HEK293 (cell line): ENCODE results near the gene IST1.

Experiments used
- CTCF ChIA-PET: fragments of 350-600 bp; formaldehyde crosslinking; extraction: SDS; loops from one replicate; lab custom pipeline; 2021; ENCODE audit warnings: antibody characterized with exemption; lab: Yijun Ruan, JAX
- POLR2A ChIA-PET: fragments of 300-600 bp; formaldehyde crosslinking; extraction: SDS; loops from one replicate; lab custom pipeline; 2020; ENCODE audit warnings: antibody characterized with exemption, inconsistent platforms; lab: Yijun Ruan, JAX
- H3K27ac ChIP-seq: fragments of 200-500 bp; sonication (Bioruptor generic); 2 replicates; pipeline ENCODE4 v1.5.1; 2014; ENCODE audit warnings: low read depth, low read length, control low read depth, inconsistent platforms; ENCODE audit errors: extremely low read depth
- H3K36me3 ChIP-seq, 2 experiments: fragments of 200-500 bp in 1 of 2; sonication (Bioruptor generic) in 1 of 2; 1 replicate in 1 of 2; 2 replicates in 1 of 2; pipeline ENCODE4 v1.5.1; 2014 to 2017; ENCODE audit warnings: inconsistent platforms in 2 of 2, low read length in 2 of 2; ENCODE audit not compliant: control insufficient read depth in 2 of 2, insufficient read depth in 1 of 2
- H3K4me1 ChIP-seq: fragments of 200-500 bp; sonication (Bioruptor generic); 2 replicates; pipeline ENCODE4 v1.5.1; 2014; ENCODE audit warnings: mild to moderate bottlenecking, low read length, inconsistent platforms; ENCODE audit not compliant: control insufficient read depth, insufficient read depth
- H3K4me3 ChIP-seq: 2 replicates; pipeline ENCODE4 v1.5.1; 2011; ENCODE audit warnings: low read depth, mild to moderate bottlenecking, control low read depth, low read length, moderate library complexity
- H3K9me3 ChIP-seq: fragments of 200-500 bp; sonication (Bioruptor generic); 2 replicates; pipeline ENCODE4 v1.5.1; 2014; ENCODE audit warnings: low read depth, low read length, inconsistent platforms; ENCODE audit not compliant: control insufficient read depth, insufficient read depth
- ZNF121 ChIP-seq: fragments of 450-650 bp; formaldehyde crosslinking; IDR thresholded peaks from 2 replicates; pipeline ENCODE4 v1.5.1; 2016; ENCODE audit warnings: missing biosample characterization, missing genetic modification characterization
- ZNF169 ChIP-seq: fragments of 450-650 bp; formaldehyde crosslinking; IDR thresholded peaks from 2 replicates; pipeline ENCODE4 v1.5.1; 2016; ENCODE audit warnings: missing biosample characterization, missing genetic modification characterization
- ZNF416 ChIP-seq: fragments of 450-650 bp; formaldehyde crosslinking; IDR thresholded peaks from 2 replicates; pipeline ENCODE4 v1.5.1; 2016; ENCODE audit warnings: missing biosample characterization, missing genetic modification characterization
- ZNF544 ChIP-seq: fragments of 450-650 bp; formaldehyde crosslinking; IDR thresholded peaks from 2 replicates; pipeline ENCODE4 v1.5.0; 2017; ENCODE audit warnings: missing biosample characterization, missing genetic modification characterization
- ZNF610 ChIP-seq: fragments of 450-650 bp; formaldehyde crosslinking; IDR thresholded peaks from 2 replicates; pipeline ENCODE4 v1.5.1; 2016; ENCODE audit warnings: missing biosample characterization, missing genetic modification characterization, borderline replicate concordance
- ZNF677 ChIP-seq: fragments of 450-650 bp; IDR thresholded peaks from 2 replicates; pipeline ENCODE4 v1.5.0; 2018; ENCODE audit warnings: missing biosample characterization, mild to moderate bottlenecking, missing genetic modification characterization, moderate library complexity
- TF ChIP-seq, protein P1 (sequence below): fragments of 450-650 bp; formaldehyde crosslinking; IDR thresholded peaks from 2 replicates; pipeline ENCODE4 v1.5.1; 2016; ENCODE audit warnings: missing biosample characterization, missing genetic modification characterization
- TF ChIP-seq, protein P2 (sequence below): fragments of 450-650 bp; formaldehyde crosslinking; IDR thresholded peaks from 2 replicates; pipeline ENCODE4; 2016; ENCODE audit warnings: missing biosample characterization, missing genetic modification characterization
- TF ChIP-seq, protein P3 (sequence below): fragments of 450-650 bp; formaldehyde crosslinking; IDR thresholded peaks from 2 replicates; pipeline ENCODE4 v1.5.1; 2016; ENCODE audit warnings: missing biosample characterization, missing genetic modification characterization
- TF ChIP-seq, protein P4 (sequence below): fragments of 450-650 bp; formaldehyde crosslinking; IDR thresholded peaks from 2 replicates; pipeline ENCODE4 v1.5.0; 2017; ENCODE audit warnings: missing biosample characterization, missing genetic modification characterization, borderline replicate concordance
- TF ChIP-seq, protein P5 (sequence below): fragments of 450-650 bp; formaldehyde crosslinking; IDR thresholded peaks from 2 replicates; pipeline ENCODE4 v1.5.1; 2016; ENCODE audit warnings: missing biosample characterization, missing genetic modification characterization
- TF ChIP-seq, protein P6 (sequence below): fragments of 450-650 bp; formaldehyde crosslinking; IDR thresholded peaks from 2 replicates; pipeline ENCODE4 v1.5.1; 2016; ENCODE audit warnings: missing biosample characterization, missing genetic modification characterization

Gene IST1

DNA sequence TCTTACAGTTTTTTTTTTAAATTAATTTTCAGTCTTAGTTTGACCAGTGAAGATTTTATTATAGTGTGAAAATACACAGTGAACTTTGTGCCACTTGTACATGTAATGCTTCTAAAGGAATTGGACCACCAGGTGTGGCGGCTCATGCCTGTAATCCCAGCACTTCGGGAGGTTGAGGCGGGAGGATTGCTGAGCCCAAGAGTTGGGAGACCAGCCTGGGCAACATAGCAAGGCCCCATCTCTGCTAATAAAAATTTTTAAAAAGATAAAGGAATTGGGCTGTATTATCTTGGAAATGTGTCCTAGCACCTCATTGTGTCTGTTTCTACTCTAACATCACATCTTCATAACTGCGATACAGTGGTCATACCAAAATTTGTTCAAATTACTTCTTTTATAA lies 3.8 kb downstream of the IST1 start:
- H3K4me1 ChIP-seq, result peaks cover 6% of the 10 kb centered on the region; the same call in 1 of the 2 replicates
- peaks cover 13 to 14% of the 10 kb centered on the region in 2 experiments; a peak in 2 of 3 replicates for H3K36me3 ChIP-seq
- TF ChIP-seq ZNF544 (tag by site-specific recombination) (no peak), ZNF677 (no peak), ZNF416 (tag by site-specific recombination) (no peak), ZNF610 (tag by site-specific recombination) (no peak), ZNF169 (no peak)
- TF ChIP-seq, protein P1, sequence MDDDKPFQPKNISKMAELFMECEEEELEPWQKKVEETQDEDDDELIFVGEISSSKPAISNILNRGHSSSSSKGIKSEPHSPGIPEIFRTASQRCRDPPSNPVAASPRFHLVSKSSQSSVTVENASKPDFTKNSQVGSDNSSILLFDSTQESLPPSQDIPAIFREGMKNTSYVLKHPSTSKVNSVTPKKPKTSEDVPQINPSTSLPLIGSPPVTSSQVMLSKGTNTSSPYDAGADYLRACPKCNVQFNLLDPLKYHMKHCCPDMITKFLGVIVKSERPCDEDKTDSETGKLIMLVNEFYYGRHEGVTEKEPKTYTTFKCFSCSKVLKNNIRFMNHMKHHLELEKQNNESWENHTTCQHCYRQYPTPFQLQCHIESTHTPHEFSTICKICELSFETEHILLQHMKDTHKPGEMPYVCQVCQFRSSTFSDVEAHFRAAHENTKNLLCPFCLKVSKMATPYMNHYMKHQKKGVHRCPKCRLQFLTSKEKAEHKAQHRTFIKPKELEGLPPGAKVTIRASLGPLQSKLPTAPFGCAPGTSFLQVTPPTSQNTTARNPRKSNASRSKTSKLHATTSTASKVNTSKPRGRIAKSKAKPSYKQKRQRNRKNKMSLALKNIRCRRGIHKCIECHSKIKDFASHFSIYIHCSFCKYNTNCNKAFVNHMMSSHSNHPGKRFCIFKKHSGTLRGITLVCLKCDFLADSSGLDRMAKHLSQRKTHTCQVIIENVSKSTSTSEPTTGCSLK (tag by site-specific recombination), result no peak
- TF ChIP-seq, protein P2, sequence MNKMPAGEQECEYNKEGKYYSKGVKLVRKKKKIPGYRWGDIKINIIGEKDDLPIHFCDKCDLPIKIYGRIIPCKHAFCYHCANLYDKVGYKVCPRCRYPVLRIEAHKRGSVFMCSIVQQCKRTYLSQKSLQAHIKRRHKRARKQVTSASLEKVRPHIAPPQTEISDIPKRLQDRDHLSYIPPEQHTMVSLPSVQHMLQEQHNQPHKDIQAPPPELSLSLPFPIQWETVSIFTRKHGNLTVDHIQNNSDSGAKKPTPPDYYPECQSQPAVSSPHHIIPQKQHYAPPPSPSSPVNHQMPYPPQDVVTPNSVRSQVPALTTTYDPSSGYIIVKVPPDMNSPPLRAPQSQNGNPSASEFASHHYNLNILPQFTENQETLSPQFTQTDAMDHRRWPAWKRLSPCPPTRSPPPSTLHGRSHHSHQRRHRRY (tag by site-specific recombination), result no peak
- TF ChIP-seq, protein P3, sequence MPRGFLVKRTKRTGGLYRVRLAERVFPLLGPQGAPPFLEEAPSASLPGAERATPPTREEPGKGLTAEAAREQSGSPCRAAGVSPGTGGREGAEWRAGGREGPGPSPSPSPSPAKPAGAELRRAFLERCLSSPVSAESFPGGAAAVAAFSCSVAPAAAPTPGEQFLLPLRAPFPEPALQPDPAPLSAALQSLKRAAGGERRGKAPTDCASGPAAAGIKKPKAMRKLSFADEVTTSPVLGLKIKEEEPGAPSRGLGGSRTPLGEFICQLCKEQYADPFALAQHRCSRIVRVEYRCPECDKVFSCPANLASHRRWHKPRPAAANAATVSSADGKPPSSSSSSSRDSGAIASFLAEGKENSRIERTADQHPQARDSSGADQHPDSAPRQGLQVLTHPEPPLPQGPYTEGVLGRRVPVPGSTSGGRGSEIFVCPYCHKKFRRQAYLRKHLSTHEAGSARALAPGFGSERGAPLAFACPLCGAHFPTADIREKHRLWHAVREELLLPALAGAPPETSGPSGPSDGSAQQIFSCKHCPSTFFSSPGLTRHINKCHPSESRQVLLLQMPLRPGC (tag by site-specific recombination), result no peak
- TF ChIP-seq, protein P4, sequence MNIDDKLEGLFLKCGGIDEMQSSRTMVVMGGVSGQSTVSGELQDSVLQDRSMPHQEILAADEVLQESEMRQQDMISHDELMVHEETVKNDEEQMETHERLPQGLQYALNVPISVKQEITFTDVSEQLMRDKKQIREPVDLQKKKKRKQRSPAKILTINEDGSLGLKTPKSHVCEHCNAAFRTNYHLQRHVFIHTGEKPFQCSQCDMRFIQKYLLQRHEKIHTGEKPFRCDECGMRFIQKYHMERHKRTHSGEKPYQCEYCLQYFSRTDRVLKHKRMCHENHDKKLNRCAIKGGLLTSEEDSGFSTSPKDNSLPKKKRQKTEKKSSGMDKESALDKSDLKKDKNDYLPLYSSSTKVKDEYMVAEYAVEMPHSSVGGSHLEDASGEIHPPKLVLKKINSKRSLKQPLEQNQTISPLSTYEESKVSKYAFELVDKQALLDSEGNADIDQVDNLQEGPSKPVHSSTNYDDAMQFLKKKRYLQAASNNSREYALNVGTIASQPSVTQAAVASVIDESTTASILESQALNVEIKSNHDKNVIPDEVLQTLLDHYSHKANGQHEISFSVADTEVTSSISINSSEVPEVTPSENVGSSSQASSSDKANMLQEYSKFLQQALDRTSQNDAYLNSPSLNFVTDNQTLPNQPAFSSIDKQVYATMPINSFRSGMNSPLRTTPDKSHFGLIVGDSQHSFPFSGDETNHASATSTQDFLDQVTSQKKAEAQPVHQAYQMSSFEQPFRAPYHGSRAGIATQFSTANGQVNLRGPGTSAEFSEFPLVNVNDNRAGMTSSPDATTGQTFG (tag by site-specific recombination), result no peak
- TF ChIP-seq, protein P5, sequence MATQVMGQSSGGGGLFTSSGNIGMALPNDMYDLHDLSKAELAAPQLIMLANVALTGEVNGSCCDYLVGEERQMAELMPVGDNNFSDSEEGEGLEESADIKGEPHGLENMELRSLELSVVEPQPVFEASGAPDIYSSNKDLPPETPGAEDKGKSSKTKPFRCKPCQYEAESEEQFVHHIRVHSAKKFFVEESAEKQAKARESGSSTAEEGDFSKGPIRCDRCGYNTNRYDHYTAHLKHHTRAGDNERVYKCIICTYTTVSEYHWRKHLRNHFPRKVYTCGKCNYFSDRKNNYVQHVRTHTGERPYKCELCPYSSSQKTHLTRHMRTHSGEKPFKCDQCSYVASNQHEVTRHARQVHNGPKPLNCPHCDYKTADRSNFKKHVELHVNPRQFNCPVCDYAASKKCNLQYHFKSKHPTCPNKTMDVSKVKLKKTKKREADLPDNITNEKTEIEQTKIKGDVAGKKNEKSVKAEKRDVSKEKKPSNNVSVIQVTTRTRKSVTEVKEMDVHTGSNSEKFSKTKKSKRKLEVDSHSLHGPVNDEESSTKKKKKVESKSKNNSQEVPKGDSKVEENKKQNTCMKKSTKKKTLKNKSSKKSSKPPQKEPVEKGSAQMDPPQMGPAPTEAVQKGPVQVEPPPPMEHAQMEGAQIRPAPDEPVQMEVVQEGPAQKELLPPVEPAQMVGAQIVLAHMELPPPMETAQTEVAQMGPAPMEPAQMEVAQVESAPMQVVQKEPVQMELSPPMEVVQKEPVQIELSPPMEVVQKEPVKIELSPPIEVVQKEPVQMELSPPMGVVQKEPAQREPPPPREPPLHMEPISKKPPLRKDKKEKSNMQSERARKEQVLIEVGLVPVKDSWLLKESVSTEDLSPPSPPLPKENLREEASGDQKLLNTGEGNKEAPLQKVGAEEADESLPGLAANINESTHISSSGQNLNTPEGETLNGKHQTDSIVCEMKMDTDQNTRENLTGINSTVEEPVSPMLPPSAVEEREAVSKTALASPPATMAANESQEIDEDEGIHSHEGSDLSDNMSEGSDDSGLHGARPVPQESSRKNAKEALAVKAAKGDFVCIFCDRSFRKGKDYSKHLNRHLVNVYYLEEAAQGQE, result no peak
- no peak overlapping the region for H3K4me3 ChIP-seq
- ChIA-PET CTCF (interaction anchor here (0.6 to 1.5 kb wide), 5 partner anchors 14 to 62 kb away, joined by 3 to 6 read pairs (median 4); no protein-coding TSS in a partner anchor), POLR2A (interaction anchor here (1.3 kb wide), 1 partner anchor 15 kb away, joined by 9 read pairs; the partner anchor contains the start of gene ZNF821)
- no peaks in the 10 kb centered on the region for H3K9me3 ChIP-seq
- no peak overlapping the region for H3K27ac ChIP-seq

DNA sequence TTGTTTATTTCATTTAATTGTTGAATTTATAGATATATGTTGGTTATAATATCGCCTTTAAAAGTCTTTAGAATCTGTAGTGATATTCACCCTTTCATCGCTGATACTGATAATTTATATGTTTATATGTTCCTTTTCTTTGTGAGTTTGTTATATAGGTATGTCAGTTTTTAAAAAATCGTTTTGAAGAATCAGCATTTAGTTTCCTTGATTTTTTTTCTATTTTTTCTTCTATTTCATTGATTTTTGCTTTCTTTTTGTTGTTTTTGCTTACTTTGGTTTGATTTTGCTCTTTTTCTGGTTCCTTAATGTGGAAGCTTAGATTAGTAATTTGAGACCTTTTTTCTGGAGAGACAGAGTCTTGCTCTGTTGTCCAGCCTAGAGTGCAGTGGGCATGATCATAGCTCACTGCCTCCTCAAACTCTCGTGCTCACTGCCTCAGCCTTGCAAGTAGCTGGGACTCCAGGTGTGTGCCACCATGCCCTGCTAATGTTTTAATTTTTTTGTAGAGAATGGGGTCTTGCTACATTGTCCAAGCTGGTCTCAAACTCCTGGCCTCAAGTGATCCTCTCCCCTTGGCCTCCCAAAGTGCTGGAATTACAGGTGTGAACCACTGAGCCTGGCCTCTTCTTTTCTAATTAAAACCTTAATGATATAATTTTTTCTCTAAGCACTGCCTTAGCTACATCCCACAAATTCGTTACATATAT lies 7.5 kb downstream of the IST1 start:
- CTCF ChIA-PET, result interaction anchor here (0.9 to 1.8 kb wide), 3 partner anchors 8 to 59 kb away, joined by 4 to 5 read pairs (median 4); no protein-coding TSS in a partner anchor
- no peak overlapping the region for H3K4me3 ChIP-seq
- TF ChIP-seq, protein P6, sequence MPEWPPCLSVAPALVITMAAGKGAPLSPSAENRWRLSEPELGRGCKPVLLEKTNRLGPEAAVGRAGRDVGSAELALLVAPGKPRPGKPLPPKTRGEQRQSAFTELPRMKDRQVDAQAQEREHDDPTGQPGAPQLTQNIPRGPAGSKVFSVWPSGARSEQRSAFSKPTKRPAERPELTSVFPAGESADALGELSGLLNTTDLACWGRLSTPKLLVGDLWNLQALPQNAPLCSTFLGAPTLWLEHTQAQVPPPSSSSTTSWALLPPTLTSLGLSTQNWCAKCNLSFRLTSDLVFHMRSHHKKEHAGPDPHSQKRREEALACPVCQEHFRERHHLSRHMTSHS (tag by site-specific recombination), result no peak
- TF ChIP-seq ZNF121 (tag by site-specific recombination), result peak; percentile 90
- POLR2A ChIA-PET, result interaction anchor here (1.2 kb wide), 1 partner anchor 19 kb away, joined by 3 read pairs; the partner anchor contains the start of gene ZNF821
- H3K9me3 ChIP-seq, result no peaks in the 10 kb centered on the region
- no peak overlapping the region for H3K27ac ChIP-seq
- peaks cover 4% of the 10 kb centered on the region; the same call in 1 of the 2 replicates for H3K4me1 ChIP-seq
- peaks cover 9 to 10% of the 10 kb centered on the region in 2 experiments; a peak in 2 of 3 replicates for H3K36me3 ChIP-seq
